ENCODE results near the gene KRT26.
A peak's percentile ranks its signal among the peaks of the same experiment; 100 is the strongest.
"Not testable (repeated sequence)": the region's sequence is repeated elsewhere in the genome, so short reads cannot be mapped to it uniquely, and the experiment has no call there.

KRT26 gene

GRCh38 chr17:40818733-40819527 is 46.9 kb upstream of the KRT26 start:
- DNase-seq (ENCODE audit: extremely low spot score) = peak; percentile 62

GRCh38 chr17:40818343-40818732 is 46.3 kb upstream of the KRT26 start:
- no peak for DNase-seq (ENCODE audit: extremely low spot score)
- TF ChIP-seq BHLHE40 (IDR thresholded peaks at IDR 0.05; ENCODE audit: borderline replicate concordance) = no peak
- no peak for TF ChIP-seq FOXA1 (IDR thresholded peaks at IDR 0.05)
- TF ChIP-seq CTBP1 (IDR thresholded peaks at IDR 0.05; ENCODE audit: borderline replicate concordance) = no peak
- no peak for TF ChIP-seq PKNOX1 (IDR thresholded peaks at IDR 0.05)
- TF ChIP-seq LEF1 (IDR thresholded peaks at IDR 0.05; ENCODE audit: borderline replicate concordance) = no peak
- TF ChIP-seq ELF4 (IDR thresholded peaks at IDR 0.05) = no peak
- TF ChIP-seq SP1 (IDR thresholded peaks at IDR 0.05) = no peak
- no peak for TF ChIP-seq L3MBTL2 (conservative IDR thresholded peaks at IDR 0.05)
- ChIA-PET POLR2A (interaction anchor here (0.6 to 2.0 kb wide), 22 partner anchors 9 to 871 kb away, joined by 3 to 19 read pairs (median 3); partner anchors contain the start of genes EIF1 and KRT28), CTCF (interaction anchor here (0.8 to 1.0 kb wide), 3 partner anchors 11 to 845 kb away, joined by 3 to 5 read pairs (median 5); no protein-coding TSS in a partner anchor)

More at GRCh38 chr17:40818733-40819527, 46.9 kb upstream of the KRT26 start:
- POLR2A ChIA-PET = interaction anchor here (0.6 to 2.0 kb wide), 24 partner anchors 9 to 870 kb away, joined by 3 to 19 read pairs (median 3); partner anchors contain the start of genes EIF1, KRT28 and SMARCE1
- CTCF ChIA-PET = interaction anchor here (0.8 to 1.0 kb wide), 4 partner anchors 12 to 844 kb away, joined by 3 to 5 read pairs (median 4); no protein-coding TSS in a partner anchor
- TF ChIP-seq PKNOX1 (IDR thresholded peaks at IDR 0.05) = no peak
- TF ChIP-seq ELF4 (IDR thresholded peaks at IDR 0.05) = no peak
- TF ChIP-seq ARNT (IDR thresholded peaks at IDR 0.05) = no peak
- TF ChIP-seq LEF1 (IDR thresholded peaks at IDR 0.05; ENCODE audit: borderline replicate concordance) = no peak
- no peak for TF ChIP-seq HDGF (IDR thresholded peaks at IDR 0.05; ENCODE audit: borderline replicate concordance)
- no peak for TF ChIP-seq BHLHE40 (IDR thresholded peaks at IDR 0.05; ENCODE audit: borderline replicate concordance)

- TF ChIP-seq TARDBP (IDR thresholded peaks at IDR 0.05) (no peak), L3MBTL2 (conservative IDR thresholded peaks at IDR 0.05) (no peak), ZNF384 (IDR thresholded peaks at IDR 0.05) (no peak)
- CTCF ChIA-PET = no interaction called here
- POLR2A ChIA-PET = interaction anchor here (2.0 kb wide), 1 partner anchor 872 kb away, joined by 12 read pairs; the partner anchor contains the start of gene EIF1
- no peak for DNase-seq (ENCODE audit: extremely low spot score)
Measured at GRCh38 chr17:40817103-40817682, 45.2 kb upstream of the KRT26 start.

GRCh38 chr17:40816569-40816968 is 44.6 kb upstream of the KRT26 start:
- ChIA-PET POLR2A (no interaction called here), CTCF (no interaction called here)

GRCh38 chr17:40815381-40815780 is 43.4 kb upstream of the KRT26 start:
- DNase-seq (ENCODE audit: extremely low spot score) = no peak
- POLR2A ChIA-PET = no interaction called here
- CTCF ChIA-PET = interaction anchor here (0.7 kb wide), 1 partner anchor 833 kb away, joined by 3 read pairs; no protein-coding TSS in a partner anchor
- no peak for TF ChIP-seq TARDBP (IDR thresholded peaks at IDR 0.05)
- no peak for TF ChIP-seq SP1 (IDR thresholded peaks at IDR 0.05)
- TF ChIP-seq FOXA1 (IDR thresholded peaks at IDR 0.05) = no peak
- TF ChIP-seq BHLHE40 (IDR thresholded peaks at IDR 0.05; ENCODE audit: borderline replicate concordance) = no peak
- no peak for TF ChIP-seq L3MBTL2 (conservative IDR thresholded peaks at IDR 0.05)
- TF ChIP-seq FOXK2 (IDR thresholded peaks at IDR 0.05) = no peak
- no peak for TF ChIP-seq HDGF (IDR thresholded peaks at IDR 0.05; ENCODE audit: borderline replicate concordance)
- TF ChIP-seq CTBP1 (IDR thresholded peaks at IDR 0.05; ENCODE audit: borderline replicate concordance) = no peak
- no peak for TF ChIP-seq NFRKB (IDR thresholded peaks at IDR 0.05)
- no peak for TF ChIP-seq LEF1 (IDR thresholded peaks at IDR 0.05; ENCODE audit: borderline replicate concordance)
- TF ChIP-seq PKNOX1 (IDR thresholded peaks at IDR 0.05) = no peak
- no peak for TF ChIP-seq SUZ12 (IDR thresholded peaks at IDR 0.05)

More at GRCh38 chr17:40816569-40816968, 44.6 kb upstream of the KRT26 start:
- TF ChIP-seq FOXM1 (IDR thresholded peaks at IDR 0.05; ENCODE audit: borderline replicate concordance) (no peak), CTBP1 (IDR thresholded peaks at IDR 0.05; ENCODE audit: borderline replicate concordance) (no peak), BHLHE40 (IDR thresholded peaks at IDR 0.05; ENCODE audit: borderline replicate concordance) (no peak), TARDBP (IDR thresholded peaks at IDR 0.05) (no peak)
- no peak for DNase-seq (ENCODE audit: extremely low spot score)

- POLR2A ChIA-PET; DNase-seq (ENCODE audit: extremely low spot score); CTCF ChIA-PET: not testable (repeated sequence)
Measured at GRCh38 chr17:40814657-40815056, 42.7 kb upstream of the KRT26 start.

GRCh38 chr17:40813804-40814203 is 41.8 kb upstream of the KRT26 start:
- TF ChIP-seq PKNOX1 (IDR thresholded peaks at IDR 0.05) = no peak
- no peak for TF ChIP-seq FOXA1 (IDR thresholded peaks at IDR 0.05)
- TF ChIP-seq LEF1 (IDR thresholded peaks at IDR 0.05; ENCODE audit: borderline replicate concordance) = no peak
- no peak for TF ChIP-seq CTBP1 (IDR thresholded peaks at IDR 0.05; ENCODE audit: borderline replicate concordance)
- TF ChIP-seq FOXM1 (IDR thresholded peaks at IDR 0.05; ENCODE audit: borderline replicate concordance) = no peak
- TF ChIP-seq FOXK2 (IDR thresholded peaks at IDR 0.05) = no peak
- TF ChIP-seq SP1 (IDR thresholded peaks at IDR 0.05) = no peak
- TF ChIP-seq ELF4 (IDR thresholded peaks at IDR 0.05) = no peak
- no peak for TF ChIP-seq BHLHE40 (IDR thresholded peaks at IDR 0.05; ENCODE audit: borderline replicate concordance)
- no peak for TF ChIP-seq ZNF384 (IDR thresholded peaks at IDR 0.05)
- TF ChIP-seq HDGF (IDR thresholded peaks at IDR 0.05; ENCODE audit: borderline replicate concordance) = no peak
- TF ChIP-seq SUZ12 (IDR thresholded peaks at IDR 0.05) = no peak
- no peak for TF ChIP-seq ARNT (IDR thresholded peaks at IDR 0.05)
- TF ChIP-seq L3MBTL2 (conservative IDR thresholded peaks at IDR 0.05) = no peak
- TF ChIP-seq TARDBP (IDR thresholded peaks at IDR 0.05) = no peak
- no peak for TF ChIP-seq NFRKB (IDR thresholded peaks at IDR 0.05)
- no peak for DNase-seq (ENCODE audit: extremely low spot score)
- ChIA-PET CTCF (no interaction called here), POLR2A (no interaction called here)
